ENCODE measurements around the gene TEDC1.

GRCh38 chr14:105473677-105474482, 17.2 kb upstream of the TEDC1 start:
- TF ChIP-seq, protein P1, sequence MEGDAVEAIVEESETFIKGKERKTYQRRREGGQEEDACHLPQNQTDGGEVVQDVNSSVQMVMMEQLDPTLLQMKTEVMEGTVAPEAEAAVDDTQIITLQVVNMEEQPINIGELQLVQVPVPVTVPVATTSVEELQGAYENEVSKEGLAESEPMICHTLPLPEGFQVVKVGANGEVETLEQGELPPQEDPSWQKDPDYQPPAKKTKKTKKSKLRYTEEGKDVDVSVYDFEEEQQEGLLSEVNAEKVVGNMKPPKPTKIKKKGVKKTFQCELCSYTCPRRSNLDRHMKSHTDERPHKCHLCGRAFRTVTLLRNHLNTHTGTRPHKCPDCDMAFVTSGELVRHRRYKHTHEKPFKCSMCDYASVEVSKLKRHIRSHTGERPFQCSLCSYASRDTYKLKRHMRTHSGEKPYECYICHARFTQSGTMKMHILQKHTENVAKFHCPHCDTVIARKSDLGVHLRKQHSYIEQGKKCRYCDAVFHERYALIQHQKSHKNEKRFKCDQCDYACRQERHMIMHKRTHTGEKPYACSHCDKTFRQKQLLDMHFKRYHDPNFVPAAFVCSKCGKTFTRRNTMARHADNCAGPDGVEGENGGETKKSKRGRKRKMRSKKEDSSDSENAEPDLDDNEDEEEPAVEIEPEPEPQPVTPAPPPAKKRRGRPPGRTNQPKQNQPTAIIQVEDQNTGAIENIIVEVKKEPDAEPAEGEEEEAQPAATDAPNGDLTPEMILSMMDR (IDR thresholded peaks at IDR 0.05; ENCODE audit: low read depth, low read length, poor library complexity, severe bottlenecking), result no peak
- peak; percentile 55; the same call in 1 of the 2 replicates for TF ChIP-seq EZH2phosphoT487 (IDR thresholded peaks at IDR 0.05; ENCODE audit: borderline replicate concordance, low read length)
